NCI-H1436 treated with DMSO at 0.1 percent for 48 hours (cell line): ENCODE data around the gene EIF3B.
"Not testable (repeated sequence)": the region's sequence is repeated elsewhere in the genome, so short reads cannot be mapped to it uniquely, and the experiment has no call there.

Experiments used
- DNase-seq: peaks from one replicate; lab custom pipeline; 2025; lab: John Stamatoyannopoulos, UW

Gene EIF3B

DNA sequence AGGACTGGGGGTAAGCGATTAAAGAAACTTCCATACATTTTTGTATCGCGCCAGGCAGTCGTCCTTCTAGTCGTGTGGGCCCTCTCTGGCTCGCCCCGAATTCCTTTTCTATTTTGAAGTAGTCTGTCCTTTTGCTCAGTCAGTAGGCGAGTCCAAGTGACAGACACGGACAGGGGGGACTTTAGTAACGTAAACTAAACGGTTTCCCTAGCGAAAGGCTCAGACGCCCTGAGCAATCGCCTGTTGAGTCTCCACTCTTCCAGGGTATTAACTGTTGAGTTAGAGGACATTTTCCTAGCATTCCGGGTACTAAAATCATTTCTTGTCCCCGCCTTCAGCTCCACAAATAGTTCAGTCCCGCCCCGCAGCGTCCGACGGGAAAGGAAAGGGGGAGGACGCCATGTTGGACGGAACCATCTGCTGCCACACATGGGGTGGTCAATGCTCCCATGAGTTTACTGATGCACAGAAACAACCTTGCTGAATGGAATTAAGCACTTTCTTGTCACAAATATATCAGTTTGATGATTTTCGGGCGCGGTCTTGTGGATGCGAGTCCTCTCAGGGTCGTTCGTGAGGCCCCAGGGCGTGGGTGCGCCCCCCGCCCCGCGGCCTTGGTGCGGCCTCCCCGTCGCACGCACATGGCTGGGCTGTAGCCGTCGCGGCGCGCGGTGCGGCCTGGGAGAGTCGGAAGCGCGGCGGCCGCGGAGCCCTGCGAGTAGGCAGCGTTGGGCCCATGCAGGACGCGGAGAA, at the start of gene EIF3B:
Gene EIF3B (plus strand): TSS at position 642 of the 753 bp plus-strand sequence. CDS start 95 bp downstream, at position 737.
- peak; percentile 85 for DNase-seq

DNA sequence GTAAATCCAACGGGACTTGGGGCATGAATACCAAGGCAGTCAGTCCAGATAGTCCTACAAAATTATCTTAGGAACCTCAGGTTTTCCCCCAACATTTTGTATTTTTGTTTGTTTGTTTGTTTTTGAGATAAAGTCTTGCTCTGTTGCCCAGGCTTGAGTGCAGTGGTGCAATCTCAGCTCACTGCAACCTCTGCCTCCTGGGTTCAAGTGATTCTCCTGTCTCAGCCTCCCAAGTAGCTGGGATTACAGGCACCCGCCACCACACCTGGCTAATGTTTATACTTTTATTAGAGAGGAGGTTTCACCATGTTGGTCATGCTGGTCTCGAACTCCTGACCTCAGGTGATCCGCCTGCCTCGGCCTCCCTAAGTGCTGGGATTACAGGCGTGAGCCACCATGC, 49.4 kb upstream of the EIF3B start:
- not testable (repeated sequence) for DNase-seq

DNA sequence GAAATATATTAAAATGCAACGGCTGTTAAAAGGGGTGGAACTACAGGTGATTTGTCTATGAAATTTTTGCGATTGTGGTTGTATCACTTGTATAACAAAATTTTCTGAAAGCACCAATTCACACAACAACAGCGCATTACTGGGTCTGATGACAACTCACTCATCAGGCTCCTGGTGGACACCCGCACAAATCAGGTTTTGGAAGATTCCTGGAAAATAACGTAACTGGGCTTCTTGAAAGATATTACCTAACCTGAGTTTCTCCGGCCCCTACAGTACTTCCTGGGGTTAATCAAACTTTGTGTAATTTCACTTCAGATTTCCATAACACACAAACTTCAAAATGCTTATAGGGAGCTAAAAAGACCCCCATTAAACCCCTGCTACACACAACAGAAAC, 47.9 kb upstream of the EIF3B start:
- no peak for DNase-seq

DNA sequence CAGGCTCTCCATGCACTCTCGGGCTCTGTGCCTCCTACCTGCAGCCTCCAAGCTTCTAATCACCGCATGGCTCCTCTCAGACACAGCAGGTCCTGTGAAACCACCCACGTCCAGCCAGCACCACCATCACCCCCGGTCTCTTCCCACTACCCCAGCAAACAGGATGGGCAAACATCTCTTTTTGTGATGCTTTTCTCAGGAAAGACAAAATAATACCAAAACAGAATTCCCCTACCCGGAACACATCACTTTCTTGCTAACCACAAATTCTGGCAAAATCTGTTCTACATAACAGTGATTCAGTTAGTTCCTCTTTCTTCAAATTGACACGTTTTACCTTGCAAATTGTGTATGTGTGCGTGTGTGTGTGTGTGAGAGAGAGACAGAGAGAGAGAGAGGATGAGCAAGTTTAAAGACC, 46.9 kb upstream of the EIF3B start:
- DNase-seq, result no peak

DNA sequence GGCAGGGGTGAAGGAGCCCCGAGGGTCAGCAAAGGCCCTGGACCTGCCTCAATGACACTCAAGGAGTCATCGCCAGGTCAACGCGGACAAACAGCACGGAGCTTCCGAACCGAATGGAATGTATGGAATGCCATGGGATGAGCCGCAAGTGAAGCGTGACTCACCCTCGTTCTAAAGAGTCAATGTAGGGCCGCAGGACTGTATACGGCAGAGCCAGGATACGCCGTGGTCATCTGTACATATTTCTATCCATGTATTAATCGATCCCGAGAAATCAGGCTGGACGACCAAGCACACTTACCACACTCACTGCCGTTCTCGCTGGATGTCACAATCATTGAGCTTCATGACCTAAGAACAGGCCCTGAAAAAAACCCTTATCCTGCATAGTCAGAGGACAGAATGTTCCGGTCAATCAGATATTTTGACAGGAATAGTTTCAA, 44.7 kb upstream of the EIF3B start:
- no peak for DNase-seq

DNA sequence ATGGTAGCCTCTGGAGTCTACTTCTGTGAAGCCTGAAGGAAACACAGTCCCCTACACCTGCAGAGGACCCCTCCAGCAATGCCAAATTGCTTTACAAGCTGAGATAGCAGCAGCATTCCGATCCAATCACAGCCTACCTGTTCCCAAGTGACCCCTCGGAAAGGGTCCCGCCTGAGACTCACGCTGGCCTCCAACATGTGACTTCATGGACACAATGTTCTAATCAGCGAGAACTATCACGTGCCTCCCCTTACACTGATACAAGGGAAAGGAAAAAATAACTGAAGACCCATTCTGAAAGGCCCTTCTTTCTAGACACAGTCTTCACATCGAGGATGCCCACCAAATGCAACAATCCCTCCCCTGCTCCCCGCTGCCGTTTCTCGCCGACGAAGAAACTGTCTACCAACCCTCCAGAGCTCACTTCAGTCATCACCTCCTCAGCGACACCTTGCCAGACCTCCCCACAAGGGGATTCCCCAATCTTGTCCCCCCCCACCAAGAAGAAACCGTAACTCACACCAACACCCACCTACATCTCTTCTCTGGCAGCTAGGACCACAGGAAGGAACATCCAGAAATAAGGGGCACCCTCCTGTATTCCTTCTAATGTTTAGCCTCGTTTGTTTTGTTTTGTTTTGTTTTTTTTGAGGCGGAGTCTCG, 42.2 kb upstream of the EIF3B start:
- DNase-seq, result no peak

DNA sequence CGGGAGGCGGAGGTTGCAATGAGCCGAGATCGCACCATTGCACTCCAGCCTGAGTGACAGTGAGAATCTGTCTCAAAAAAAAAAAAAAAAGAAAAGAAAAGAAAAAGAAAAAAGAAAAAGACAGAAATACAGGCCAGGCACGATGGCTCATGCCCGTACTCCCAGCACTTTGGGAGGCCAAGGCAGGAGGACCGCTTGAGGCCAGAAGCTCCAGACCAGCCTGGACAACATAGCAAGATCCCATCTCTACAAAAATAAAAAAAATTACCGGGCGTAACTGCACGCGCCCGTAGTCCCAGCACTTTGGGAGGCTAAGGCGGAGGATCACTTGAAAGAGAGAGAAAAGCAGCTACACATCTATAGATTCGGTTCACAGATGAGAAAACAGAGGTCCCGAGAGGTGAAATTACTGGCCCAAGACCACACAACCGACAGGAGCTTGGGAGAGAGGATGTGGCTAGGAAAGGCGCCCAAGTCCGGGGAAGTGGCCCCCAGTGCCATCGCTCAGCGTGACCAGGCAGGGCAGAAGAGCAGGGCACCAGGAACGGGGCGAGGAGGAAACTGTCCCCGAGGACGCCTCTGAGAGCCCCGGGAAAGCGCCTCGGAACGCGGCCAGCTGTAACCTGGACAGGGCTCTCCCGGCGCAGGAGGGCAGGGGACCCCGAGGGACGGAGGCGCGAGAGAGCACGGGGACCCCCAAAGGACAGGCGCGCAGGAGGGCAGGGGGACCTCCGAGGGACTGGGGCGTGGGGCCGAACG, 41.0 kb upstream of the EIF3B start:
- DNase-seq, result no peak

DNA sequence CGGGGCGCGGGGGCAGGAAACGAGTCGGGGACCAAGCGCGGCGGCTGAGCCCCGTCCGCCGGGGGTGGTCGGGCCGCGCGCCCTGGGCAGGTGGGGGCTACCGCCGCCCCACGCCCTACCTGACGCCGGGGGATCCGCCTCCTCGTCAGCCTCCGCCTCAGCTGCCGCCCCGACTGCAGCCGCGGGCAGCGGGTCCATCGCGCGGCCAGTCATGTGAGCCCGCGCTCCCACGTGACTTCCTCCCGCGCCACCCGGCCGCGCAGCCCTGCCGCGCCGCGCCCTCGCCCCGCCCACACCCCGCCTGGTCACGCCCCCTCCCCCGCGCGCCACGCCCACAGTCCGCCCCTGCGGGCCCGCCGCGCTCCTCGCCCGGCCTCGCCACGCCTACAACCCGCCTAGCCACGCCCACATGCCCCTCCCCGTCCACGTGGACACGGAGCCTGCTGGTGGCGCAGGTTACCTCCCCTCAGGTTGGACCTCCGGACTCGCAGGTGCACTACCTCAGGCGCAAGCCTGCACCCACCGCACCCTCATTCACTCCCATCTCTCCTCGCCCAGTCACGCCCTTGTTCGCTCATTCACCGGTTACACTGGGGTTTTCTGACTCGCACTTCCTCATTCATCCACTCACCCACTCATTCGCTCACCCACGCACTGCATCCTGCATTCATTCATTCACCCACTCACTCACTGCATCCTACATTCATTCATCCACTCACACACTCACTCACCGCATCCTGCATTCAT, 40.2 kb upstream of the EIF3B start, which contains the start of gene SNX8:
Gene SNX8 (minus strand): TSS at position 233 of the 747 bp plus-strand sequence. CDS start 20 bp downstream, at position 213.
- DNase-seq, result peak; percentile 60

DNA sequence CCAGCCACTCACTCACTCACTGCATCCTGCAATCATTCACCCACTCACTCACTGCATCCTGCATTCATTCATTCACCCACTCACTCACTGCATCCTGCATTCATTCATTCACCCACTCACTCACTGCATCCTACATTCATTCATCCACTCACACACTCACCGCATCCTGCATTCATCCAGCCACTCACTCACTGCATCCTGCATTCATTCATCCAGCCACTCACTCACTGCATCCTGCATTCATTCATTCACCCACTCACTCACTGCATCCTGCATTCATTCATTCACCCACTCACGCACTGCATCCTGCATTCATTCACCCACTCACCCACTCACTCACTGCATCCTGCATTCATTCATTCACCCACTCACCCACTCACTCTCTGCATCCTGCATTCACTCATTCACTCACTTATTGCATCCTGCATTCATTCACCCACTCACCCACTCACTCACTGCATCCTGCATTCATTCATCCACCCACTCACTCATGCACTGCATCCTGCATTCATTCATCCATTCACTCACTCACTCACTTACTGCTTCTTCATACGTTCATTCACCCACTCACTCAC, 39.6 kb upstream of the EIF3B start:
- not testable (repeated sequence) for DNase-seq

DNA sequence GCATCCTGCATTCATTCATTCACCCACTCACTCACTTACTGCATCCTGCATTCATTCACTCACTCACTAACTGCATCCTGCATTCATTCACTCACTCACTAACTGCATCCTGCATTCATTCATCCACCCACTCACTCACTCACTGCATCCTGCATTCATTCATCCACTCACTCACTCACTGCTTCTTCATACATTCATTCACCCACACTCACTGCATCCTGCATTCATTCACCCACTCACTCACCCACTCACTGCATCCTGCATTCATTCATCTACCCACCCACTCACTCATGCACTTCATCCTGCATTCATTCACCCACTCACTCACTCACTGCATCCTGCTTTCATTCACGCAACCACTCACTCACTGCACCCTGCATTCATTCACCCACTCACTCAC, 38.8 kb upstream of the EIF3B start:
- DNase-seq, result no peak

DNA sequence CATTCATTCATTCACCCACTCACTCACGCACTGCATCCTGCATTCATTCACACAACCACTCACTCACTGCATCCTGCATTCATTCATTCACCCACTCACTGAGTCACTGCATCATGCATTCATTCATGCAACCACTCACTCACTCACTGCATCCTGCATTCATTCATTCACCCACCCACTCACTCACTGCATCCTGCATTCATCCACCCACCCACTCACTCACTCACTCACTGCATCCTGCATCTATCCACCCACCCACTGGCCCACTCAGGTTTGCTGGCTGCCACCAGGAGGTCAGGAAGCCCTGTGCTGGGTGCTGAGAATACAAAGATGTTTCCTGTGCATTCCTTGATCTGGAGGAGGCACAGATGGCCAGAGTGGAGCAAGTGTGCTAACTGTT, 38.0 kb upstream of the EIF3B start:
- DNase-seq, result no peak

DNA sequence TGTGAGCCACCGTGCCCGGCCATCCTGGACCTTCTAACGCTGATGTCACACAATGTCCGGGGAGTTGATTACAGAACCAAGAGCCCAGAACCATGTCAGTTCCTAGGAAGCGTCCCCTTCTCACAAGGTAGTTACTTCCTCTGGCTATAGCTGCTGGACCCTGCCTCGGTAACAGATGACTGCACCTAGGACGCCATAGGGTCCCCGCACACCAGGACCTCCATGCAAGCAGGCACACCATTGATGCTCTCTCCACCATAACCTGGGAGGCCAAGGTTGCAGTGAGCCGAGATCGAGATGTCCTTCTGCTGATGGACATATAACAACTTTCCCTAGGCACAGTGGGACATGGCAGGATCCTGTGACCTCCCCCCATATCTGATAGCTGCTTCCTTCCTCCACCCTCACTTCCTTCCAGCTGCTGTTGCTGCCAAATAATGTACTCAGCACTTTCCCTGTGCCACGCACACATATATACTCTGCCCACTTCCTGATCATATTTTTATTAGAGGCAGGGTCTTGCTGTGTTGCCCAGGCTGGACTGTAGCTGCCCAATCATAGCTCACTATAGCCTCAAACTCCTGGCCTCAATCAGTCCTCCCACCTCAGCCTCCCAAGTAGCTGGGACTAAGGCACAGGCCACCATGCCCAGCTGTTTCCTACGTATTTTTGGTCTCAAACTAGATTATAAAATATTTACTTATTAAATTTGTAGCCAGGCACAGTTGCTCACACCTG, 36.9 kb upstream of the EIF3B start:
- DNase-seq, result no peak

DNA sequence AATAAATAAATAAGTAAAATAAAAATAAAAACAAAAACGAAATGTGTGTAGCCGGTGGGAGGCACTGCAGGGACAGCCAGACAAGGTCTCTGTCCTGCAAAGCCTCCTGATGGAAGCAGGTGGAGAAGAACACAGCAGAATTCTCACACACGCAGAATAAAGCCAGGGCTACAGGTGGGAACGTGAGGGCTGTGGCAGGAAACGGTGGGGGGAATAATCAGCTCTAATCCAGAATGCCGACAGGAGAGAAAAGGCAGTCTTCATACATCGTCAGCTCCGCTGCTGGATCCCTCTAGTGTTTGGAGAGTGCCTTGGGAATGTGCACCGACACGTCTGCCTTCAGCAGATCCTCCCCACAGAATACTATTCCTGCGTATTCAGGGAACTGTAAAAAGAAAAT, 33.6 kb upstream of the EIF3B start:
- no peak for DNase-seq

DNA sequence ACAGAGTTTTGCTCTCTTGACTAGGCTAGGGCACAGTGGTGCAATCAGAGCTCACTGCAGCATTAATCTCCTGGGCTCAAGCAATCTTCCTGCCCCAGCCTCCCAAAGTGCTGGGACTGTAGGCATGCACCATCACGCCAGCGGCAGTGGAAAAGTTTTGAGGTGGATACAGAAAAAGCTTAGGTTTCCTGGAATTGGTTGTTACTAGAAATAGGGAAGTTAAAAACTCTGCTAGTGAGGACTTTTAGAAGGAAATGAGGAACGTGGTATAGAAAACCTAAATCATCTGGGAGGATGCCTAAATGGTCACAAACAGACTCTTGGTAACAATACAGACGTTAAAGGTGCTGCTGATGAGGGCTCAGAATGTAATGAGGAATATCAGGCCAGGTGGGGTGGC, 29.5 kb upstream of the EIF3B start:
- DNase-seq, result no peak

DNA sequence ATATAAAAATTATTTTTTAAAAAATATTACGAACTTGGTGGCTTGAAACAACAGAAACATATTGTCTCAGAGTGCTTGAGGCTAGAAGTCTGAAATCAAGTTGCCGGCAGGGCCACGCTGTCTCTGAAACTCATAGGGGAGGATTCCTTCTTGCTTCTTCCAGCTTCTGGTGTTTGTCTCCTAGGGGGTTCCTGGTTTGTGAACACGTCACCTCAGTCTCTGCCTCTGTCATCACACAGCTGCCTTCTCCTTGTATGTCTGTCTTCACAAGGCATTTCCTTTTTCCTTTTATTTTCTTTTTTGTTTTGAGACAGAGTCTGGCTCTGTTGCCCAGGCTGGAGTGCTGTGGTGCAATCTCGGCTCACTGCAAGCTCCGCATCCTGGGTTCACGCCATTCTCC, 27.7 kb upstream of the EIF3B start:
- DNase-seq, result no peak

DNA sequence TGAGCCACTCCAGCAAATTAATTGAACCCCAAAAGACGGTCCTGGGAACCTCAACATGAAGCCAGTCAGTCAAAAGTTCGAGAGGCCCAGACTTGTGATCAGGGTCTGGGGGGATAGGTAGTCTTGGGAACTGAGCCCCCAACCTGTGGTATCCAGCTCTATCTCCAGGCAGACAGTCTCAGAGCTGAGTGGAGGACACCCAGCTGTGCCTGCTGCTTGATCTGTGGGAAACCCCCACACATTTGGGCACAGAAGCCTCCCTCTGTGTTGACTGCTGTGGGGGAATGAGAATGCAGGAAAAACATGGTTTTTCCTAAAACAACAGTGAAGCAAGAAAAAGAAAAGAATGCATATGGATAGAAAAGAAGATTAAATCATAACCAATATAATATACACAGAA, 24.1 kb upstream of the EIF3B start:
- no peak for DNase-seq

DNA sequence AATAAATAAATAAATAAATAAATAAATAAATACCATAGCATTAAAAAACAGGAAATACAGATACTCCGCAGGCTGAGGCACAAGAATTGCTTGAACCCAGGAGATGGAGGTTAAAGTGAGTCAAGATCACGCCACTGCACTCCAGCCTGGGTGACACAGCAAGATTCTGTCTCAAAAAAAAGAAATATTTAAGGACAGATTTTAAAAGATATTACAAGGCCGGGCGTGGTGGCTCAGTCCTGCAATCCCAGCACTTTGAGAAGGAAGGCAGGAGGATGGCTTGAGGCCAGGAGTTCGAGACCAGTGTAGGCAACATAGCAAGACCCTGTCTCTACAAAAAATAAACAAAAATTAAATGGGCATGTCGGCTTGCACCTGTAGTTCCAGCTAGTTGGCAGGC, 22.9 kb upstream of the EIF3B start:
- no peak for DNase-seq

DNA sequence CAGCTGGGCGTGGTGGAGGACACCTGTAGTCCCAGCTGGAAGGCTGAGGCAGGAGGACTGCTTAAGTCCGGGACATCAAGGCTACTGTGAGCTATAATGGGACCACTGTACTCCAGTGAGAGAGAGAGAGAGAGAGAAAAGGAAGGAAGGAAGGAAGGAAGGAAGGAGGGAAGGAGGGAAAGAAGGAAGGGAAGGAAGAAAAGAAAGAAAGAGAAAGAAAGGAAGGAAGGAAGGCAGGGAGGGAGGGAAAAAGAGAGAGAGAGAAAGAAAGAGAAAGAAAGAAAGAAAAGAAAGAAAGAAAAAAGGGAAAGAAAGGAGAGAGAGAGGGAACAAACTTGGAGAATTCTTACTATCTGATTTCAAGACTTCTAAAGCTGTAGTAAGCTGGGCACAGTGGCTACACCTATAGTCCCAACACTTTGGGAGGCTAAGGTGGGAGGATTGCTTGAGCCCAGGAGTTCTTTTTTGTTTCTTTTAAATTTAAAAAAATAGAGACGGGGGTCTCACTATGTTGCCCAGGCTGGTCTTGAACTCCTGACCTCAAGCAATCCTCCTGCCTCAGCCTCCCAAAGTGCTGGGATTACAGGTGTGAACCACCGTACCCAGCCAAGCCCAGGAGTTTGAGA, 21.9 kb upstream of the EIF3B start:
- DNase-seq, result not testable (repeated sequence)

DNA sequence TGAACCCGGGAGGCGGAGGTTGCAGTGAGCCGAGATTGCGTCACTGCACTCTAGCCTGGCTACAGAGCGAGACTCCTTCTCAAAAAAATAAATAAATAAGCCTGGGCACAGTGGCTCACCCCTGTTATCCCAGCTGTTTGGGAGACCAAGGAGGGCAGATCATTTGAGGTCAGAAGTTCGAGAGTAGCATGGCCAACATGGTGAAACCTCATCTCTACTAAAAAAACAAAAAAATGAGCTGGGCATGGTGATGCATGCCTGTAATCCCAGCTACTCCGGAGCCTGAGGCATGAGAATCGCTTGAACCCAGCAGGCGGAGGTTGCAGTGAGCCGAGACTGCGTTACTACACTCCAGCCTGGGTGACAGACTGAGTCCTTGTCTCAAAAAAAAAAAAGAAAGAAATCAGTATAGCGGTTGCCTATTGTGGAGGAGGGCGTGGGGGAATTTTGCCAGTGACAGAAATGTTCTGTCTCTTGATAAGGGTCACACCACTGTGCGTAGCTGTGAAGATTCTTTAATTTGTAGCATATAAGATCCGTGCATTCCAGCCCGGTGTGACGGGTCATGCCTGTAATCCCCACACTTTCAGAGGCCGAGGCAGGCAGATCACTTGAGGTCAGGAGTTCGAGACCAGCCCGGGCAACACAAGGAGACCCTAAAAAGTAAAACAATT, 17.9 kb upstream of the EIF3B start:
- DNase-seq, result no peak
